HUES48 (cell line): ENCODE data around the gene THOP1.

Experiments used
- H3K27ac ChIP-seq: one replicate; pipeline ENCODE4 v1.7.0; 2013; ENCODE audit warnings: low read depth, low read length, inconsistent platforms
- H3K27me3 ChIP-seq: 2 replicates; pipeline ENCODE4 v1.6.1; 2013; ENCODE audit warnings: mild to moderate bottlenecking, low read length; ENCODE audit not compliant: control insufficient read depth, insufficient read depth
- H3K36me3 ChIP-seq: 2 replicates; pipeline ENCODE4 v1.6.1; 2013; ENCODE audit warnings: low read length; ENCODE audit not compliant: control insufficient read depth, insufficient read depth
- H3K4me1 ChIP-seq: 2 replicates; pipeline ENCODE4 v1.6.1; 2013; ENCODE audit warnings: mild to moderate bottlenecking, low read length; ENCODE audit not compliant: control insufficient read depth, insufficient read depth
- H3K4me3 ChIP-seq: 2 replicates; pipeline ENCODE4 v1.5.1; 2013; ENCODE audit warnings: mild to moderate bottlenecking, low read depth, low read length
- H3K9ac ChIP-seq: 2 replicates; pipeline ENCODE4 v1.6.1; 2013; ENCODE audit warnings: mild to moderate bottlenecking, low read depth, low read length, moderate library complexity
- H3K9me3 ChIP-seq: 2 replicates; pipeline ENCODE4 v1.6.1; 2013; ENCODE audit warnings: low read length; ENCODE audit not compliant: control insufficient read depth, insufficient read depth

Gene THOP1

GRCh38 chr19:2807379-2808128, 22.3 kb downstream of the THOP1 start:
- H3K9me3 ChIP-seq = no peaks in the 10 kb centered on the region
- H3K4me3 ChIP-seq = no peak overlapping the region
- peaks cover 97% of the 10 kb centered on the region for H3K36me3 ChIP-seq
- H3K9ac ChIP-seq = no peak overlapping the region
- no peak overlapping the region for H3K27ac ChIP-seq
- H3K4me1 ChIP-seq = no peaks in the 10 kb centered on the region
- no peaks in the 10 kb centered on the region for H3K27me3 ChIP-seq

- H3K36me3 ChIP-seq = peaks cover 97% of the 10 kb centered on the region
- no peaks in the 10 kb centered on the region for H3K9me3 ChIP-seq
- no peak overlapping the region for H3K9ac ChIP-seq
Measured at GRCh38 chr19:2808129-2808941, 23.0 kb downstream of the THOP1 start.

GRCh38 chr19:2809387-2810140, 24.3 kb downstream of the THOP1 start:
- Histone ChIP-seq H3K27me3 (no peaks in the 10 kb centered on the region), H3K4me3 (no peak overlapping the region), H3K36me3 (peaks cover 95% of the 10 kb centered on the region), H3K27ac (no peak overlapping the region), H3K9me3 (no peaks in the 10 kb centered on the region), H3K9ac (no peak overlapping the region), H3K4me1 (no peaks in the 10 kb centered on the region)

More at GRCh38 chr19:2808129-2808941, 23.0 kb downstream of the THOP1 start:
- H3K4me1 ChIP-seq = no peaks in the 10 kb centered on the region
- no peaks in the 10 kb centered on the region for H3K27me3 ChIP-seq
- no peak overlapping the region for H3K27ac ChIP-seq
- H3K4me3 ChIP-seq = no peak overlapping the region

- no peaks in the 10 kb centered on the region for H3K9me3 ChIP-seq
- H3K4me3 ChIP-seq = no peak overlapping the region
- H3K27me3 ChIP-seq = no peaks in the 10 kb centered on the region
- peaks cover 88% of the 10 kb centered on the region for H3K36me3 ChIP-seq
- no peaks in the 10 kb centered on the region for H3K4me1 ChIP-seq
- H3K9ac ChIP-seq = no peak overlapping the region
- no peak overlapping the region for H3K27ac ChIP-seq
Measured at GRCh38 chr19:2810141-2811091, 25.1 kb downstream of the THOP1 start.

- no peaks in the 10 kb centered on the region for H3K9me3 ChIP-seq
- no peak overlapping the region for H3K9ac ChIP-seq
- H3K27ac ChIP-seq = no peak overlapping the region
- peaks cover 82% of the 10 kb centered on the region for H3K36me3 ChIP-seq
- no peaks in the 10 kb centered on the region for H3K4me1 ChIP-seq
- no peak overlapping the region for H3K4me3 ChIP-seq
- no peaks in the 10 kb centered on the region for H3K27me3 ChIP-seq
Measured at GRCh38 chr19:2811221-2811722, 26.0 kb downstream of the THOP1 start.

GRCh38 chr19:2811735-2812413, 26.6 kb downstream of the THOP1 start:
- no peaks in the 10 kb centered on the region for H3K9me3 ChIP-seq
- no peak overlapping the region for H3K27ac ChIP-seq
- H3K36me3 ChIP-seq = peaks cover 76% of the 10 kb centered on the region
- no peak overlapping the region for H3K4me3 ChIP-seq
- no peaks in the 10 kb centered on the region for H3K4me1 ChIP-seq
- no peak overlapping the region for H3K9ac ChIP-seq
- H3K27me3 ChIP-seq = no peaks in the 10 kb centered on the region

- H3K4me1 ChIP-seq = no peaks in the 10 kb centered on the region
- H3K36me3 ChIP-seq = peaks cover 68% of the 10 kb centered on the region
- H3K4me3 ChIP-seq = no peak overlapping the region
- H3K9ac ChIP-seq = no peak overlapping the region
- H3K27me3 ChIP-seq = no peaks in the 10 kb centered on the region
- H3K27ac ChIP-seq = no peak overlapping the region
- H3K9me3 ChIP-seq = no peaks in the 10 kb centered on the region
Measured at GRCh38 chr19:2812414-2813234, 27.3 kb downstream of the THOP1 start.

- Histone ChIP-seq H3K4me1 (no peaks in the 10 kb centered on the region), H3K9me3 (no peaks in the 10 kb centered on the region), H3K36me3 (peaks cover 60% of the 10 kb centered on the region), H3K4me3 (no peak overlapping the region), H3K9ac (no peak overlapping the region), H3K27me3 (no peaks in the 10 kb centered on the region), H3K27ac (no peak overlapping the region)
Measured at GRCh38 chr19:2813235-2814160, 28.2 kb downstream of the THOP1 start.
